A549 (cell line): ENCODE data around the gene TIMM21.

Experiments used
- CEBPB ChIP-seq, 2 experiments: fragments of >200 bp in 1 of 2; sonication (Bioruptor Twin) in 1 of 2; formaldehyde crosslinking in 1 of 2; IDR thresholded peaks; 2 replicates each; pipeline ENCODE4 v1.6.1; 2012 to 2016
- HDAC2 ChIP-seq: fragments of 200-600 bp; sonication (generic); IDR thresholded peaks from 2 replicates; pipeline ENCODE4 v1.6.1; 2016
- JUN ChIP-seq, 2 experiments: fragments of >200 bp; sonication (Bioruptor Twin); formaldehyde crosslinking; IDR thresholded peaks; 2 replicates in 1 of 2; 3 replicates in 1 of 2; pipeline ENCODE4 v1.6.1; 2016 to 2017
- KDM1A ChIP-seq: fragments of 200-600 bp; sonication (generic); IDR thresholded peaks from 2 replicates; pipeline ENCODE4 v1.6.1; 2016; ENCODE audit warnings: low read depth, mild to moderate bottlenecking
- MAFK ChIP-seq: fragments of 450-650 bp; IDR thresholded peaks from 2 replicates; pipeline ENCODE4 v1.6.1; 2014; ENCODE audit not compliant: partially characterized antibody
- MAX ChIP-seq: IDR thresholded peaks from 2 replicates; pipeline ENCODE4 v1.6.1; 2012
- POLR2A ChIP-seq: IDR thresholded peaks from 2 replicates; pipeline ENCODE4 v1.6.1; 2012; ENCODE audit warnings: mild to moderate bottlenecking, low read length
- RAD21 ChIP-seq, 2 experiments: fragments of >200 bp in 1 of 2; sonication (Bioruptor Twin) in 1 of 2; formaldehyde crosslinking in 1 of 2; IDR thresholded peaks in 1 of 2; conservative IDR thresholded peaks in 1 of 2; 2 replicates in 1 of 2; 3 replicates in 1 of 2; pipeline ENCODE4 v1.6.1; 2012 to 2018; ENCODE audit warnings: inconsistent platforms in 1 of 2
- RFX5 ChIP-seq: fragments of 450-650 bp; IDR thresholded peaks from 2 replicates; pipeline ENCODE4 v1.7.1; 2014; ENCODE audit warnings: antibody characterized with exemption, mild to moderate bottlenecking, moderate library complexity
- USF2 ChIP-seq: fragments of 450-650 bp; IDR thresholded peaks from 2 replicates; pipeline ENCODE4 v1.6.1; 2014; ENCODE audit warnings: antibody characterized with exemption
- TF ChIP-seq, protein P1 (sequence below): IDR thresholded peaks from 2 replicates; pipeline ENCODE4 v1.6.1; 2012
- TF ChIP-seq, protein P2 (sequence below): fragments of >200 bp; sonication (Bioruptor Twin); formaldehyde crosslinking; IDR thresholded peaks from 3 replicates; pipeline ENCODE4 v1.5.1; 2016

DNA sequence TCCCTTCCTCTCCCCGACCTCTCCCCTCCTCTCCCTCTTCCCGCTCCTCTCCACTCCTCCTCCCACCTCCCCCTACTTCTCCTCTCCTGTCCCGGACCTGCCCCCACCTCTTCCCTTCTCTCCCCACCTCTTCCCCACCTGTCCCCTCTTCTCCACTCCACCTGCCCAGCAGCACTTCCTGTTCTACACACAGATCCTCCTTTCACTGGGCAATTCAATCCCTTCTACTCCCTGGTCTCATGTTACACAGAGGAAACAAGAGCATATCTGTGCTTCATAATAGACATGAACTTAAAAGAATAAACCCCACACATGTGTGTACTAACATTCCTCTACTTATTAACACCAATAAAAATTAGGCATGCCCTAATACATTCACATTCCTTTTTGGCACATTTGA is 34.8 kb downstream of the TIMM21 start:
- no peak for TF ChIP-seq HDAC2
- TF ChIP-seq JUN (IDR thresholded peaks at IDR 0.05), result no peak
- TF ChIP-seq, protein P1, sequence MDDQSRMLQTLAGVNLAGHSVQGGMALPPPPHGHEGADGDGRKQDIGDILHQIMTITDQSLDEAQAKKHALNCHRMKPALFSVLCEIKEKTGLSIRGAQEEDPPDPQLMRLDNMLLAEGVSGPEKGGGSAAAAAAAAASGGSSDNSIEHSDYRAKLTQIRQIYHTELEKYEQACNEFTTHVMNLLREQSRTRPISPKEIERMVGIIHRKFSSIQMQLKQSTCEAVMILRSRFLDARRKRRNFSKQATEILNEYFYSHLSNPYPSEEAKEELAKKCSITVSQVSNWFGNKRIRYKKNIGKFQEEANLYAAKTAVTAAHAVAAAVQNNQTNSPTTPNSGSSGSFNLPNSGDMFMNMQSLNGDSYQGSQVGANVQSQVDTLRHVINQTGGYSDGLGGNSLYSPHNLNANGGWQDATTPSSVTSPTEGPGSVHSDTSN, result no peak
- TF ChIP-seq USF2, result no peak
- no peak for TF ChIP-seq RAD21 (conservative IDR thresholded peaks at IDR 0.05 in 1 of 2, IDR thresholded peaks at IDR 0.05 in 1 of 2)
- no peak for TF ChIP-seq MAFK
- TF ChIP-seq POLR2A, result no peak
- no peak for TF ChIP-seq KDM1A
- TF ChIP-seq, protein P2, sequence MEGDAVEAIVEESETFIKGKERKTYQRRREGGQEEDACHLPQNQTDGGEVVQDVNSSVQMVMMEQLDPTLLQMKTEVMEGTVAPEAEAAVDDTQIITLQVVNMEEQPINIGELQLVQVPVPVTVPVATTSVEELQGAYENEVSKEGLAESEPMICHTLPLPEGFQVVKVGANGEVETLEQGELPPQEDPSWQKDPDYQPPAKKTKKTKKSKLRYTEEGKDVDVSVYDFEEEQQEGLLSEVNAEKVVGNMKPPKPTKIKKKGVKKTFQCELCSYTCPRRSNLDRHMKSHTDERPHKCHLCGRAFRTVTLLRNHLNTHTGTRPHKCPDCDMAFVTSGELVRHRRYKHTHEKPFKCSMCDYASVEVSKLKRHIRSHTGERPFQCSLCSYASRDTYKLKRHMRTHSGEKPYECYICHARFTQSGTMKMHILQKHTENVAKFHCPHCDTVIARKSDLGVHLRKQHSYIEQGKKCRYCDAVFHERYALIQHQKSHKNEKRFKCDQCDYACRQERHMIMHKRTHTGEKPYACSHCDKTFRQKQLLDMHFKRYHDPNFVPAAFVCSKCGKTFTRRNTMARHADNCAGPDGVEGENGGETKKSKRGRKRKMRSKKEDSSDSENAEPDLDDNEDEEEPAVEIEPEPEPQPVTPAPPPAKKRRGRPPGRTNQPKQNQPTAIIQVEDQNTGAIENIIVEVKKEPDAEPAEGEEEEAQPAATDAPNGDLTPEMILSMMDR, result no peak
- no peak for TF ChIP-seq MAX
- TF ChIP-seq RFX5, result no peak
- no peak for TF ChIP-seq CEBPB (IDR thresholded peaks at IDR 0.05)
